Activated T-helper 2 cell treated with anti-CD3 and anti-CD28 coated beads, Interferon-gamma antibody, Interleukin-2, Interleukin-4, amounts not matched to agents 10 μg/mL and 5 μg/mL and 100 μg/mL, durations not matched to agents 14 hours and 24 hours and 36 hours (primary cell): ENCODE results near the gene RRAS. TPM values are rescaled to one million over a fixed set of nuclear protein-coding genes. Genes with fewer than 3 reads are reported as not detected.

Experiments used
- DNase-seq: peaks from one replicate; pipeline ENCODE4 v3.0.0; 2021; ENCODE audit warnings: low spot score
- H3K27ac Mint-ChIP-seq: one replicate; pipeline ENCODE4 v1.8.0; 2021; ENCODE audit warnings: mixed read lengths
- H3K27me3 Mint-ChIP-seq: one replicate; pipeline ENCODE4 v1.8.0; 2021; ENCODE audit warnings: low read depth, mixed read lengths
- H3K36me3 Mint-ChIP-seq: one replicate; pipeline ENCODE4 v1.8.0; 2021; ENCODE audit warnings: low read depth, mixed read lengths
- H3K4me1 Mint-ChIP-seq: one replicate; pipeline ENCODE4 v1.8.0; 2021; ENCODE audit warnings: low read depth, mixed read lengths
- H3K4me3 Mint-ChIP-seq: one replicate; pipeline ENCODE4 v1.8.0; 2021; ENCODE audit warnings: low read depth, mild to moderate bottlenecking, moderate library complexity, mixed read lengths
- H3K9me3 Mint-ChIP-seq: one replicate; pipeline ENCODE4 v1.8.0; 2021; ENCODE audit warnings: mixed read lengths
- intact Hi-C: fragments of 100-400 bp; cut with micrococcal nuclease; formaldehyde crosslinking; loops from one replicate; pipeline ENCODE4 v1.15.1; 2023
- total RNA-seq: library from RNA; stranded (reverse); gene quantifications from 2 replicates; pipeline ENCODE4 v1.2.3, GENCODE V29; 2022

The RRAS gene
- total RNA-seq, 1 donor from 2014 or later, result 6.2 TPM

GRCh38 chr19:49656456-49657109, 16.6 kb upstream of the RRAS start:
- Mint-ChIP-seq H3K27me3 (no peaks in the 10 kb centered on the region), H3K27ac (no peak overlapping the region), H3K4me3 (no peak overlapping the region), H3K9me3 (no peaks in the 10 kb centered on the region), H3K4me1 (no peaks in the 10 kb centered on the region), H3K36me3 (peaks cover 53% of the 10 kb centered on the region)
- no peak for DNase-seq
- intact Hi-C loops, result no loop called here

DNA sequence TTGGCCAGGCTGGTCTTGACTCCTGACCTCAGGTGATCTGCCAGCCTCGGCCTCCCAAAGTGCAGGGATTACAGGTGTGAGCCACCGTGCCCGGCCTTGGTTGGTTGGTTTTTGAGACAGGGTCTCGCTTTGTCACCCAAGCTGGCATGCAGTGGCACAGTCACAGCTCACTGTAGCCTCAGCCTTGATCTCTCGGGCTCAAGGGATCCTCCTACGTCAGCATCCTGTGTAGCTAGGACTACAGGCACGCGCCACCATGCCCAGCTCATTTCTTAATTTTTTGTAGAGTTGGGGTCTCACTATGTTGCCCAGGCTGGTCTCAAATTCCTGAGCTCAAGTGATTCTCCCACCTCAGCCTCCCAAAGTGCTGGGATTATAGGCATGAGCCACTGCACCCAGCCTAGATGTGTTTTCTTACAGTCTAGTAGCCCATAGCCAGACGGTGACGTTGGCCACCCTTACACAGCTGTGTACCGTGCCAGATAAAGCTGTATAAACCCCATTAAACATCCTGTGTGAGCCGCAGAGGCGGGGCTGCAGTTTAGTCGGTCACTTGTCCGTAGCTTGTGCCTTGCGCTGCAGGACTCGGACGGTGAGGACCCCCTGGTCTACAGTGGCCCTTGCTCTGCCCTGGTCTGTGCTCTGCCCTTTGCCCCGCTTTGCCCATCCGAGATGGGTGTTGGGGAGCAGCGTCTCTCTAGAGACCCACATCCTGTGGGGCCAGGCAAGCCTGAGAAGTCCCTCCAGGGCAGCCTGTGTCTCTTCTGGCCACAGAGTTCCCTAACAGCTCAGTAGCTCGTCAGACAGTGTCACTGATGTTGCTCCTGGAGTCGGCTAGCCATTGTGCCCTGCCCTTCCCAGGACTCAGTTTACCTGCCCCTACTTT, 15.9 kb upstream of the RRAS start:
- H3K4me1 Mint-ChIP-seq, result no peaks in the 10 kb centered on the region
- H3K27ac Mint-ChIP-seq, result no peak overlapping the region
- no peaks in the 10 kb centered on the region for H3K9me3 Mint-ChIP-seq
- H3K27me3 Mint-ChIP-seq, result no peaks in the 10 kb centered on the region
- H3K4me3 Mint-ChIP-seq, result no peak overlapping the region
- intact Hi-C loops, result no loop called here
- no peak for DNase-seq
- peaks cover 56% of the 10 kb centered on the region for H3K36me3 Mint-ChIP-seq

GRCh38 chr19:49654581-49654980, 14.6 kb upstream of the RRAS start:
- H3K4me1 Mint-ChIP-seq, result no peaks in the 10 kb centered on the region
- H3K27ac Mint-ChIP-seq, result no peak overlapping the region
- DNase-seq, result no peak
- no peaks in the 10 kb centered on the region for H3K9me3 Mint-ChIP-seq
- H3K4me3 Mint-ChIP-seq, result no peak overlapping the region
- H3K36me3 Mint-ChIP-seq, result peaks cover 51% of the 10 kb centered on the region
- H3K27me3 Mint-ChIP-seq, result no peaks in the 10 kb centered on the region
- intact Hi-C loops, result no loop called here

- Mint-ChIP-seq H3K4me3 (no peak overlapping the region), H3K9me3 (no peaks in the 10 kb centered on the region), H3K27me3 (no peaks in the 10 kb centered on the region), H3K27ac (no peak overlapping the region), H3K4me1 (no peaks in the 10 kb centered on the region), H3K36me3 (peaks cover 47% of the 10 kb centered on the region)
- intact Hi-C loops, result no loop called here
- DNase-seq, result no peak
Observed at GRCh38 chr19:49653466-49653806, 13.5 kb upstream of the RRAS start.

- no peak overlapping the region for H3K27ac Mint-ChIP-seq
- H3K4me3 Mint-ChIP-seq, result no peak overlapping the region
- intact Hi-C loops, result no loop called here
- peaks cover 46% of the 10 kb centered on the region for H3K36me3 Mint-ChIP-seq
- H3K9me3 Mint-ChIP-seq, result no peaks in the 10 kb centered on the region
- no peaks in the 10 kb centered on the region for H3K4me1 Mint-ChIP-seq
- no peak for DNase-seq
- H3K27me3 Mint-ChIP-seq, result no peaks in the 10 kb centered on the region
Observed at GRCh38 chr19:49652551-49653465, 12.9 kb upstream of the RRAS start.

GRCh38 chr19:49651820-49652550, 12.0 kb upstream of the RRAS start:
- no peaks in the 10 kb centered on the region for H3K9me3 Mint-ChIP-seq
- no peak overlapping the region for H3K27ac Mint-ChIP-seq
- H3K36me3 Mint-ChIP-seq, result peaks cover 47% of the 10 kb centered on the region
- intact Hi-C loops, result no loop called here
- H3K4me1 Mint-ChIP-seq, result no peaks in the 10 kb centered on the region
- no peak overlapping the region for H3K4me3 Mint-ChIP-seq
- no peaks in the 10 kb centered on the region for H3K27me3 Mint-ChIP-seq
- DNase-seq, result no peak

DNA sequence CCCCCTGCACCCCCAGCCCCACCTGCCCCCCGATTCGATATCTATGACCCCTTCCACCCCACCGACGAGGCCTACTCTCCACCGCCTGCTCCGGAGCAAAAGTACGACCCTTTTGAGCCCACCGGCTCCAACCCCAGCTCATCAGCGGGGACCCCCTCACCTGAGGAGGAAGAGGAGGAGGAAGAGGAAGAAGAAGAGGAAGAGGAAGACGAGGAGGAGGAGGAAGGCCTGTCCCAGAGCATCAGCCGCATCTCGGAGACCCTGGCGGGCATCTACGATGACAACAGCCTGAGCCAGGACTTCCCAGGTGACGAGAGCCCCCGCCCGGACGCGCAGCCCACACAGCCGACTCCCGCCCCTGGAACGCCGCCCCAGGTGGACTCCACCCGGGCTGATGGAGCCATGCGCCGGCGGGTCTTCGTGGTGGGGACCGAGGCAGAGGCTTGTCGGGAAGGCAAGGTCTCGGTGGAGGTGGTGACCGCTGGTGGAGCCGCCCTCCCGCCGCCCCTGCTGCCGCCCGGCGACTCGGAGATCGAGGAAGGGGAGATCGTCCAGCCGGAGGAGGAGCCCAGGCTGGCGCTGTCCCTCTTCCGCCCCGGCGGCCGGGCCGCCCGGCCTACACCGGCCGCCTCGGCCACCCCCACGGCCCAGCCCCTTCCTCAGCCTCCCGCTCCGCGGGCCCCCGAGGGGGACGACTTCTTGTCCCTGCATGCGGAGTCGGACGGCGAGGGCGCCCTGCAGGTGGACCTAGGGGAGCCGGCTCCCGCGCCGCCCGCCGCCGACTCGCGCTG, 11.3 kb upstream of the RRAS start:
- no peaks in the 10 kb centered on the region for H3K9me3 Mint-ChIP-seq
- DNase-seq, result no peak
- no peak overlapping the region for H3K27ac Mint-ChIP-seq
- intact Hi-C loops, result no loop called here
- H3K4me3 Mint-ChIP-seq, result no peak overlapping the region
- peaks cover 47% of the 10 kb centered on the region for H3K36me3 Mint-ChIP-seq
- no peaks in the 10 kb centered on the region for H3K27me3 Mint-ChIP-seq
- H3K4me1 Mint-ChIP-seq, result no peaks in the 10 kb centered on the region

- intact Hi-C loops, result no loop called here
- no peaks in the 10 kb centered on the region for H3K9me3 Mint-ChIP-seq
- H3K4me3 Mint-ChIP-seq, result no peak overlapping the region
- no peak overlapping the region for H3K27ac Mint-ChIP-seq
- peaks cover 22% of the 10 kb centered on the region for H3K4me1 Mint-ChIP-seq
- peaks cover 47% of the 10 kb centered on the region for H3K36me3 Mint-ChIP-seq
- no peaks in the 10 kb centered on the region for H3K27me3 Mint-ChIP-seq
- DNase-seq, result no peak
Observed at GRCh38 chr19:49646586-49646985, 6.6 kb upstream of the RRAS start.

DNA sequence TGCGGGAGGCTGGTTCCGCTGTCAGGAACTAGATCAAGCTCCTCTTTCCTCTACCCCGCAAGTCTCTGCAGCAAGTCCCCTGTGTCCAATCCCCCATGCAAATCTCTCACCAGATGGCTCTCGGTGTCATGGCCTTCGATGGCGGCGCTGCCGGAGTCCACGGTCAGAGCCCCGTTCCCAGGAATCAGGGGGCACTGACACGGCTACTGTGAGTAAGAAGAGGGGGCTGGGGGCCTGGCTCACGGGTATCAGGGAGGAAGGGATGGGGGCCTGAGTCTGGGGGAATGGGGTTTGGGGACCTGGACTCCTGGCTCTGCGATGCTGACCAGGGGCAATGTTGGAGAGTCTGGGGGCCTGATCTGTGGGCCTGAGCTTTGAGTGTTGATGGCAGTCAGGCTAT, 6.1 kb upstream of the RRAS start:
- Mint-ChIP-seq H3K4me1 (peaks cover 25% of the 10 kb centered on the region), H3K27ac (no peak overlapping the region), H3K36me3 (peaks cover 46% of the 10 kb centered on the region), H3K27me3 (no peaks in the 10 kb centered on the region), H3K4me3 (no peak overlapping the region), H3K9me3 (no peaks in the 10 kb centered on the region)
- DNase-seq, result no peak
- intact Hi-C loops, result no loop called here

DNA sequence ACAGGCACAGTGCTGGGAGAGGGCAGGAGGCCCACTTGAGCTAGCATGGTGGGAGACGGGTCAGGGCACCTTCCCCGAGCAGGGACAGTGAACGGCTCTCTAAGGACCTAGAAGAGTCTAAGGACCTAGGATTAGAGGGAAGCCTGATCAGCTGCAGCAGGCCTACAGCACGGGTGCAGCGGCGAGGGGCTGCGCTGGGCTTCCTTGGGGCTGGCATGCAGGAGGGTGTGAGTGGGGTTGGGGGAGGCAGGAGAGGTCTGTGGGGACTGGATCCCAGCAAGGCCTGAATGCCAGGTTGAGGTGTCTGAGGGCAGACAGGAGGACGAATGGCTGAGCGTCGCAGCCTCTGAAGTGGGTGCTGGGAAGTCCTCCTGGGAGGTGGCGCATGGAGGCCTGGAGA, 5.6 kb upstream of the RRAS start:
- no peak for DNase-seq
- peaks cover 29% of the 10 kb centered on the region for H3K4me1 Mint-ChIP-seq
- no peak overlapping the region for H3K27ac Mint-ChIP-seq
- no peaks in the 10 kb centered on the region for H3K9me3 Mint-ChIP-seq
- no peaks in the 10 kb centered on the region for H3K27me3 Mint-ChIP-seq
- peaks cover 44% of the 10 kb centered on the region for H3K36me3 Mint-ChIP-seq
- no peak overlapping the region for H3K4me3 Mint-ChIP-seq
- intact Hi-C loops, result no loop called here

- H3K4me1 Mint-ChIP-seq, result peaks cover 42% of the 10 kb centered on the region
- H3K36me3 Mint-ChIP-seq, result peaks cover 35% of the 10 kb centered on the region
- intact Hi-C loops, result no loop called here
Observed at GRCh38 chr19:49643466-49643865, 3.5 kb upstream of the RRAS start.

More at GRCh38 chr19:49643466-49643865, 3.5 kb upstream of the RRAS start:
- Mint-ChIP-seq H3K9me3 (no peaks in the 10 kb centered on the region), H3K4me3 (peak overlapping the region; percentile 91), H3K27ac (peak overlapping the region; percentile 85), H3K27me3 (no peaks in the 10 kb centered on the region)
- DNase-seq, result no peak
